GM18861 (cell line): Measurements from ENCODE around the gene RASA3.
A peak's percentile ranks its signal among the peaks of the same experiment; 100 is the strongest.
"Not testable (repeated sequence)": the region's sequence is repeated elsewhere in the genome, so short reads cannot be mapped to it uniquely, and the experiment has no call there.

ENCODE experiments used
- ATAC-seq: cut with Tn5 transposase; IDR thresholded peaks from one replicate; pipeline ENCODE4 v1.9.1; 2021; ENCODE audit not compliant: unreplicated experiment

Gene RASA3

DNA sequence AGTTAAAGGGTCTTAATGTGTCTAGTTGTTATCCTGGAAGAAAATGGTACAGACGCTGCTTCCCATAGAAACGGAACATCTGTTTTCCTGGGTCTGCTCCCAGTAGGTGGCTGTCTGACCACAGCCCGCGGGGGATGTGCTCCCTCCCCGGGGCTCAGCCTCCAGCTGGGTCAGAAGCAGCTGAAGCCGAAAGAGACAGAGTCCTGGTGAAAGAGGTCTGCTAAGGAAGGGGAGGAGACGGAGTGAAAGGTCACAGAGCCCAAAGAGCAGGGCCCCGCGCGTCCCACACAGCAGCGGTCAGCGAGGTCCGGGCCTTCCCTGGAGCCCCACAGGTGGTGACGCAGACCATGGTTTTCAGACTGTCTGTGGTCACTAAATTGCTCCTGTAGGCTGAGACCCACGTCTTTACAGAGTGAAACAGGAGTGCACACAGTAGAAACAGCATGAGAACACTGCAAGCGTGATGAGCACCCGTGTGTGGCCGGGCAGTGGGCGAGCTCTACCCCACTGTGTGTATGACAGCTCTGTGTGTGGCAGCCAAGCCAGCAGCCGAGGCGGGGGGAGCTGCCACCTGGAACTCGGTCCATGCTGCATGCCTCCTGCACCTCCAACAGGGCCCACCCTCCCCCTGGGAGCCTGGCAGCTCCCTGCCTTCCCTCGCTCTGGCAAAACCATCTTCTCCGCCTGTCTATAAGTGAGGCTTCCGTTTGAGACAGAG, 106.5 kb downstream of the RASA3 start:
- ATAC-seq, result no peak

DNA sequence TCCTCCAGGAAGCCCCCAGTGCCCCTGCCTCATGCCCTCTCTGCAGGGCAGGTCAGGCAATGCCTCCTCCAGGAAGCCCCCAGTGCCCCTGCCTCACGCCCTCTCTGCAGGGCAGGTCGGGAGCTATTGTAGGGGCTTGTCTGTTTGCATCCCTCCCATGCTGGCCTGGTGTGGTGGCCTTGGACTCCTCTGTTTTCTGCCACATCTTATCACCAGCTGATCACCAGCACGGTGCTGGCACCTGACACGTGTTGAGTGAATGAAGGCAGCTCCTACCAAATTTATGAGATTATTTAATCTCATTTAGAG, 107.1 kb downstream of the RASA3 start:
- no peak for ATAC-seq

DNA sequence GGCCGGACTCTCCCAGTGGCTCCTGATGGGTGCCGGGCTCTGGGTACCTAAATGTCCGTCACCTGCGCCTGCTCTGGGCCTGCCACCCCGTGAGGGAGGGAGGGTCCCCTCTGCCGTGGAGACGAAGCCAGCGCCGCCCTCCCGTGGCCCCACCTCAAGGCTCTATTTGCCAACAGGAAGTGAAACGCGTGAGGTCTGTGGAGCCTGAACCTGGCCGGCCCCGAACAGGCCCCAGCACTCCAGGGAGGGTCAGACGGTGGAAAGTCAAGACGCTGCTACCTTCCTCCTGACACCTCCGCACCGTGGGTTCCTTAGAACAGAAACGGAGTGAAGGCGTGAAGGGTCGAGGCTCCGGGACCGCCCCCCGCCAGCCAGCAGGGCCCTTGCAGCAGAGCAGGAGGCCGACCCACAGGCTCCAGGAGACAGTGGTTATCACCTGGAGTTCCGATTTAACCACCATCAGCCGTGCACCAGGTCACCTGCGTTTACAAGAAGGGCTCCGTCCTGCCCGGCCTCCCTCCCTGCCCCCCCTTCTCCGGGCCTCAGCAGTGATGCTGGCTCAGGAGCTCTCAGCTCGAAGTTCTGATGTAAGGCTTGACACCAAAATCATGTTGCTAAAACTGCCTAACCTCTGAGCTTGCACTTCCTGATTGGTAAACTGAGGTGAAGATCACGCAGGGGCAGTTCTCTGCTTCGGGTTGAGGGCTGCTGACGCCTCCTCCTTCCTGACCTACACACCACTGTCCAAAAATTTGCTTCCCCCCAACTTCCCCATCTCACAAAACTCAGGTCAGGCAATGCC, 107.6 kb downstream of the RASA3 start:
- peak; percentile 67 for ATAC-seq

DNA sequence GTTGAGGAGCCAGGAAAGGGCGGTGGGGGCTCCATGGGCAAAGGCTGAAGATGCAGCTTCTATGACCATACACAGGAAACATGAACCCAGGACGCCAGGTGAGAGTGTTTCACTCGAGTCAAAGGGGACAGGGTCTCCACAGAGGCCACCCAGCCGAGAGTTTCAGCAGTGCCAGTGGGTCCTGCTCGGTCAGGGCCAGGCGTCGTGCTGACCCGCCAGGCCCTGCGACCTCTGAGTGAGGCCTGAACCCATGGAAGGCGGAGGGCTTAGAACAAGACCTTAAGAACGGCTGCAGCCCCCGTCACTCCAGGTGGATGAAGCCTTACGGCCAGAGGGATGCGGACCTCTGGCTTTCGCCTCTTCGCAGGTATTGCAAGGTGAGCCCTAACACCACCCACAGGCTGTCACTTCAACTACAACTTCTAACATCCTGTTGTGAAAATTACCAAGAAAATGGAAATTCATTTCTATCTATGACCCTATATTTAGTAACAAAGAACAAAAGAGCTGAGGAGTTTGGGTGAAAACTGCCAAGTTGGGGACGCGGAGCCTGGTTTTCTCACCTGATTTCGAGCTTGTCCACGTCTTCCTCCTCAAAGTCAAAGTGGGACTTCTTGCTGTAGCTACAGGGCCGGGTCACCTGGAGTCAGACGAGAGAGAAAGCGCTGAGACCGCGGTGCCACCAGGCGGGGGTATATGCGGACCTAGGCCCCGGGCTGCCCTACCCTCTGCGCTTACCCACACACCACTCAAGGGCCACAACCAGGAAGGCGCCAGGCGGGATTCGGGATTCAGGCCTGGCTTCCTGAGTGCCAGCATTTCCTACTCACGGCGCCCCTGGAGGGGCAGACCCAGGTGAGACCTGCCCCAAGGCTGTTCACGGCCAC, 108.5 kb downstream of the RASA3 start:
- no peak for ATAC-seq

DNA sequence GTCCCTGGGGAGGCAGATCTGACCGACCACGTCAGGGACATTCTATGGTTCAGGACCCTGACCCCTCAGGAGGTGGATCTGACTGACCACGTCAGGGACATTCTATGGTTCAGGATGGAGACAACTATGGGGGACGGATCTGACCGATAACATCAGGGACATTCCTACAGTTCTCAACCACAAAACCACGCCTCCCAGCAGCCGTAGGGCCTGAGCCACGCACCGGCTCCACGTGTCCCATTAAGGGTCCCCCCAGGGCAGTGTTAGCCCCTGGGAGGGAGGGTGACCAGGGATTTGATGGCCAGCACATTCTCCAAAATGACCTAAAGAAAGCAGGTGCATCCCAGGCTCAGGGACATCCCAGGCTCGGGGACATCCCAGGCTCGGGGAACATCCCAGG, 109.5 kb downstream of the RASA3 start:
- no peak for ATAC-seq

DNA sequence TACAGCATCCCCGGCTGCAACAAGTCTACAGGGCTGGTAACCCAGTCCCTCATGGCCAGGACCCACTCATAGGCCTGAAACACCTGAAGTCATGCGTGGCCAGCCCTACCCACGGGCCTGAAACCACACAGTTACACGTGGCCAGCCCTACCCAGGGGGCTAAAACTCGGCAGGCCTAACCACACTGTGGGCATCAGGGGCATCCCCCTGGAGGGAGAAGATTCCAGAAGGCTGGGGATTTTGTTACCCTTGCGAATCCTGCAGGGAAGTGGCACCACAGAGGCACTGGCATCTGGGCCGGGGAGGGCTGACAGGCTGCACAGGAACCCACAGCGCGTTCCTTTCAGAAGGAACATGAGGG, 110.1 kb downstream of the RASA3 start:
- ATAC-seq, result no peak

DNA sequence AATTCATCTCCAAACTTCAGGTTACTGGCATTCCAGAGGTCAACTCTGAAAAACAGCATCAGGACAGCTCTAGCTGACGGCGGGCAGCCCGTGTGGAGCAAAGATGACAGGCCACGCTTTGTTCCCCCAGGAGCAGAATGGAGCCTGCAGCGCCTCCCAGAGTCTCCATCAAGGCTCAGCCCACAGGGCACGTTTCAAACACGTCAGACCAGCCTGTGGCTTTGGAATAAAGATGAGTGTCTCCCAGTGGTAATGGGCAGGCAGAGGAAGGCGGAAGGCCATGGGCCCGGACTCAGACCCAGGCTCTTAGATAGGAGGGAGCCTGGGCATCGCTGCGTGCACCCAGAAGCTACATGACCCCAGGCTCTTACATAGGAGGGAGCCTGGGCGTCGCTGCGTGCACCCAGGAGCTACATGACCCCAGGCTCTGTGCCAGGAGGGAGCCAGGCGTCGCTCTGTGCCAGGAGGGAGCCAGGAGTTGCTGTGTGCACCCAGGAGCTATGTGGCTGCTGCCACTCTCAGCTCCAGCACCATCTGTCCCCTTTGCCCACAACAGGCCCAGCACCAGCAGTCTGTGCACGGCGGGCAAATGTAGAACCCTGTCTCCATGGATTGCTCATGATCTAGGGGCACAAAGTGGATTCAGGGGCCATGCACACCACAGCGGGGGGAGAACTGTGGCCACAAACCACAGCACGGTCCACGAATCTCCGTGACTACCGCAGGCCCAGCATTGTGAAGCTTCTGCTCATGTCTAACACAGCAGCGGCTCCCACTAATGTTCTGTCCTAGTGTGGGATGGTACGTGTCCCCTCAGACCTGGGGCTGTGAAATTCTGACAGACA, 110.7 kb downstream of the RASA3 start:
- ATAC-seq, result no peak

GRCh38 chr13:114020750-114021463, 111.5 kb downstream of the RASA3 start:
- no peak for ATAC-seq

DNA sequence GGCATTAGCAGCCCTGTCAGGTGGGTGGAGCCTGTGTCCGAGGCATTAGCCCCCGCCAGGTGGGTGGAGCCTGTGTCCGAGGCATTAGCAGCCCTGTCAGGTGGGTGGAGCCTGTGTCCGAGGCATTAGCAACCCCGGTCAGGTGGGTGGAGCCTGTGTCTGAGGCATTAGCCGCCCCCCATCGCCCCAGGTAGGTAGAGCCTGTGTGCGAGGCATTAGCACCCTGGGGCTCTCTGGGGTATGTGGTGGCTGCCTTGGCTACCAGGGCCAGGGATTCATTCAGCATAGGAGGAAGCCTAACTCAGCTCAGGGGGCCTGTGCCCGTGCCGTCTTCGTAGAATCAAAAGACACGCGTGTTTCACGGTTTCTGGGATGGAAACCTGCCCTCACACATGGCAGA, 112.3 kb downstream of the RASA3 start:
- ATAC-seq, result not testable (repeated sequence)

- no peak for ATAC-seq
These were observed 113.1 kb downstream of the RASA3 start for GRCh38 chr13:114019367-114019766.

GRCh38 chr13:114018461-114019055, 113.9 kb downstream of the RASA3 start:
- ATAC-seq, result no peak

- ATAC-seq, result no peak
These were observed 114.5 kb downstream of the RASA3 start for GRCh38 chr13:114017966-114018365.

GRCh38 chr13:114017028-114017630, 115.3 kb downstream of the RASA3 start:
- no peak for ATAC-seq

DNA sequence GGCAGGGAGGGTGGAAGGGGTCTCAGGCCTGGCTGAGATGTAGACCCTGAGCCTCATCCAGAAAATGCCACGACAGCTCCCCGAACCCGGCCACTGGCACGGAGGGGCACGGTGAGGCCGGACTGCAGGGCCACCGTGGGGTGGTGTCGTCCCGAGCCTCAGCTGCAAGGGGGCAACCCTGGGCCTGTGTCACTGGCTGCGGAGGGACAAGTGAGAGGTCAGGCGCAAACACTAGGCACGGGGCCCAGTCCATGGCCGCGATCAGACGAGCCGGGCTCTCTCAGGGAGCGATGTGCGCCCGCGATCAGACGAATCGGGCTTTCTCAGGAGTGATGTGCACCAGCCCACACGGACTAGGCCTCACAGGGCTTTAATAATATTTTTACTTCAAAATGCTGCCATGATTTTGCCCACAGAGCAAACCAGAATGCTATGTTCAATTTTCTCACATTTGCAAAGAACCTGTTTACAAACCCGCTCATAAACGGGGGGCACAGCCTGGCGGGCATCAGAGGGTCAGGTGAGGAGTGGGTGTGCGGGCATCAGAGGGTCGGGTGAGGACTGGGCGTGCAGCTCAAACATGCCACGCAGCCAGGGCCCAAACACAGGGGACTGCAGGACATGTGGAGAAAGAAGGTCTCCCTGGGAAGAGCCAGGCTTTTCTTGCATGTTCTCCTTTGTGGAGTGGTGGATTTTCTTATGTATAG, 115.9 kb downstream of the RASA3 start:
- ATAC-seq, result no peak

- ATAC-seq, result no peak
These were observed 116.5 kb downstream of the RASA3 start for GRCh38 chr13:114015969-114016295.

DNA sequence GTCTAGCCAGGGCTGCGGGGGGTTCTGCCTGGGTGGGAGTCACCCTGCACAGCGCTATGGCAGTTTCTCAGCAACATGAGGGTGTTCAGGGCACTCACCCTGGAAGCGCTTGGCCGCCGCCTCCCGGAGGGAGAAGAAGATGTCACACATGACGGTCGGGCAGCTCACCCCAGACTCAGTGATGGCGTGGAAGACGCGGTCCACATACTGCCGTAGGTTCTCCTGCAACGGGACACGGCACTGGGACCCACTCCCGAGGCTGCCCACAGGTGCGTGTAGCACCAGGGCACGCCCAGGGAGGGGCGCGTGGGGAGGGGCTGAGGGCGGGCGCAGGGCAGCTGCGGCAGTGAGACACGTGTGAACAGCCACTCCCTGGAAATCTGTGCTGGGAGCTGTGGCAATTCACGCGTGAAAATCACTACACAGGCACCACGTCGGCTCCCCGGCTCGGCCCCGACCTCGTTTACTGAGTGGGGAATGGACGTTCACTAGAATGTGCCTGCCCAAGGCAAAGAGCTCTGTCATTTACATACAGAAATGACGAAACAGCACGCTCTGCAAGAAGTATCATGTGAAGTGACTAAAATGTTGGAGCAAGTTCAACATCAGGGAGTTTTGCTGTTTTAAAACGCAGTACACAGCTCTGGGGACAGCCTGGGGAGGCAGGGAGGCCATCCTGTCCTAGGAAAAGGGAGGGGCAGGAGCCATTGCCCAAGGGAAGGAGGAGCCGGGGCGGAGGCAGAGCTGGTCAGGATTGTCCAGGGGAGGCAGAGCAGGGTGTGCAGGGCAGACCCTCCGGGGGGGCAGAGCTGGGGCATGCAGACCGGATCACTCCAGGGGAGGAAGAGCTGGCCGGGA, 117.1 kb downstream of the RASA3 start:
- ATAC-seq, result no peak

DNA sequence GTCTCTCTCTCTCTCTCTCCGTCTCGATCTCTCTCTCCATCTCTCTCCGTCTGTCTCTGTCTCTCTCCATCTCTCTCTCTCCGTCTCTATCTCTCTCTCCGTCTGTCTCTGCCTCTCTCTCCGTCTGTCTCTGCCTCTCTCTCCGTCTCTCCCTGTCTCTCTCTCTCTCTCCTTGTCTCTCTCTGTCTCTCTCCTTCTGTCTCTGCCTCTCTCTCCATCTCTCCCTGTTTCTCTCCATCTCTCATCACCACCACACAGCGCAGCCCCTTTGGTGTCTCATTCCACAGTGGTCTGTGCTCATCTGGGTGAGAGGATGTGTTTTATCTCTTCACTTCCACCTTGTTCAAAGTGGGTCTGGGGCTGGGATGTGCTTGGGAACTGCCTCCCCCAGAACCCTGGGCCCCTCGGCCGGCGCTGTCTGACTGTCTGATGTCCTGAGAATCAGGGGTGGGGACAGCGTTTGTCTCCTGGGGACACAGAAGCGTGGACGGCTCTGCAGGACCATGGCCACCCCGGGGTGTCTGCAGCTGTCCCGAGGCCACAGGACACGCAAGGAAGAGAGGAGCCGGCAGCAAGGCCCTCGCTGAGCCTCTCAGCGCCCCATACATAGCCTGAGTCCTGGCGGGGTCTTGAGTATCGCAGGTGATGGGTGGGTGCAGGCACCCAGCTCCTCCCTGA, 118.3 kb downstream of the RASA3 start:
- no peak for ATAC-seq
